ENCODE data around the gene PDE4D.

DNA sequence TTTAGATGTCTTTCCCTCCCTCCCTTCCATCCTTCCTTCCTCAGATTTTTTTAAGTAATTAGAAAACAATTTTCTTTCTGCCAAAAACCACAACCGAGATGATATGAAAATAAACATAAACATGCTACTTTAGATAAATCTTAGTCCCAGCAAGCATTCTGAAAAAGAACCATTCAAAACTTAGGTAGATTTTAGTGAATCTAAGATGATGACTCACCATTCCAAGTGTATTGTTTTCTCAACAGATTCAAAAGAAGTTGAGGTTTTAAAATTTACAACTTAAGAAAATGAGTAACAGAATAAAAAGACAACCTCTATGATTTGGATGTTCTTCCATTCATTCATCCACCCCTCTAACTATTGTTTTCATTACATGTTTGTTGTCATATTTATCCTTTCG is 465.1 kb downstream of the PDE4D start:
- TF ChIP-seq, protein P1, sequence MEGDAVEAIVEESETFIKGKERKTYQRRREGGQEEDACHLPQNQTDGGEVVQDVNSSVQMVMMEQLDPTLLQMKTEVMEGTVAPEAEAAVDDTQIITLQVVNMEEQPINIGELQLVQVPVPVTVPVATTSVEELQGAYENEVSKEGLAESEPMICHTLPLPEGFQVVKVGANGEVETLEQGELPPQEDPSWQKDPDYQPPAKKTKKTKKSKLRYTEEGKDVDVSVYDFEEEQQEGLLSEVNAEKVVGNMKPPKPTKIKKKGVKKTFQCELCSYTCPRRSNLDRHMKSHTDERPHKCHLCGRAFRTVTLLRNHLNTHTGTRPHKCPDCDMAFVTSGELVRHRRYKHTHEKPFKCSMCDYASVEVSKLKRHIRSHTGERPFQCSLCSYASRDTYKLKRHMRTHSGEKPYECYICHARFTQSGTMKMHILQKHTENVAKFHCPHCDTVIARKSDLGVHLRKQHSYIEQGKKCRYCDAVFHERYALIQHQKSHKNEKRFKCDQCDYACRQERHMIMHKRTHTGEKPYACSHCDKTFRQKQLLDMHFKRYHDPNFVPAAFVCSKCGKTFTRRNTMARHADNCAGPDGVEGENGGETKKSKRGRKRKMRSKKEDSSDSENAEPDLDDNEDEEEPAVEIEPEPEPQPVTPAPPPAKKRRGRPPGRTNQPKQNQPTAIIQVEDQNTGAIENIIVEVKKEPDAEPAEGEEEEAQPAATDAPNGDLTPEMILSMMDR (IDR thresholded peaks at IDR 0.05; ENCODE audit: extremely low read depth in 1 of 2, insufficient read depth in 1 of 2, low read depth in 1 of 2, low read length in 2 of 2): no peak
- TF ChIP-seq FOS (IDR thresholded peaks at IDR 0.05; ENCODE audit: borderline replicate concordance, insufficient read depth, low read length): peak; percentile 51
- TF ChIP-seq POLR2A (IDR thresholded peaks at IDR 0.05; ENCODE audit: low read depth, low read length): no peak
- TF ChIP-seq JUN (IDR thresholded peaks at IDR 0.05; ENCODE audit: borderline replicate concordance, insufficient read depth, insufficient read length, low read depth): peak; percentile 36
- no peak for TF ChIP-seq EZH2 (IDR thresholded peaks at IDR 0.05; ENCODE audit: borderline replicate concordance, low read depth, low read length, severe bottlenecking)
- no peak for TF ChIP-seq POLR2AphosphoS5 (IDR thresholded peaks at IDR 0.05; ENCODE audit: insufficient read depth, low read depth, low read length)
- no peak for TF ChIP-seq MAX (IDR thresholded peaks at IDR 0.05; ENCODE audit: insufficient read depth, insufficient read length)
- no peak for TF ChIP-seq GATA2 (IDR thresholded peaks at IDR 0.05; ENCODE audit: insufficient read depth, insufficient read length, low read depth, low read length)
- TF ChIP-seq MYC (IDR thresholded peaks at IDR 0.05; ENCODE audit: low read depth, low read length): no peak

Data from endothelial cell of umbilical vein (primary cell).